GM06990 (cell line): Measurements from ENCODE around the gene DDR1.

Source experiments
- DNase-seq: peaks from one replicate; pipeline ENCODE4 v3.0.0-alpha.2; 2011; ENCODE audit not compliant: insufficient read length; ENCODE audit errors: extremely low read depth
- H3K27me3 ChIP-seq: replicated peaks from 2 replicates; pipeline ENCODE4 v1.6.0; 2011; ENCODE audit warnings: low read length; ENCODE audit not compliant: control insufficient read depth, insufficient read depth
- H3K36me3 ChIP-seq: 2 replicates; pipeline ENCODE4 v1.5.1; 2011; ENCODE audit warnings: low read length; ENCODE audit not compliant: control insufficient read depth, insufficient read depth
- H3K4me3 ChIP-seq: replicated peaks from 2 replicates; pipeline ENCODE4 v1.5.1; 2011; ENCODE audit warnings: low read depth, mild to moderate bottlenecking, control low read depth, low read length
- CTCF ChIP-seq: IDR thresholded peaks from 2 replicates; pipeline ENCODE4 v1.5.1; 2011; ENCODE audit warnings: low read length, control low read depth, mild to moderate bottlenecking, inconsistent platforms; ENCODE audit not compliant: insufficient read depth, poor library complexity, severe bottlenecking

Gene DDR1

DNA sequence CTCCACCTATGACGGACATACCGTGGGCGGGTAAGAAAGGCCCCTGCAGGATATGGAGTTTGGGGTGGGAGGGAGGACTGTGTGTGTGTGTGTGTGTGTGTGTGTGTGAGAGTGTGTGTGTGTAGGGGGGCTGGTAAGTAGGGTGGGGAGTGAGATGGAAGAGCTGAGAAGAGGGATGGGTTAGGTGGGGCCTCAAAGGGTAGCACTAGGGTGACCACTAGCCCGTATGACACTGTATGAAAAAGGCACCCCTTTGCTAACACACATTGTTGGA is 7.1 kb downstream of the DDR1 start:
- no peaks in the 10 kb centered on the region for H3K27me3 ChIP-seq
- peaks cover 15% of the 10 kb centered on the region for H3K36me3 ChIP-seq
- no peak for DNase-seq
- no peak for TF ChIP-seq CTCF
- no peak overlapping the region for H3K4me3 ChIP-seq

DNA sequence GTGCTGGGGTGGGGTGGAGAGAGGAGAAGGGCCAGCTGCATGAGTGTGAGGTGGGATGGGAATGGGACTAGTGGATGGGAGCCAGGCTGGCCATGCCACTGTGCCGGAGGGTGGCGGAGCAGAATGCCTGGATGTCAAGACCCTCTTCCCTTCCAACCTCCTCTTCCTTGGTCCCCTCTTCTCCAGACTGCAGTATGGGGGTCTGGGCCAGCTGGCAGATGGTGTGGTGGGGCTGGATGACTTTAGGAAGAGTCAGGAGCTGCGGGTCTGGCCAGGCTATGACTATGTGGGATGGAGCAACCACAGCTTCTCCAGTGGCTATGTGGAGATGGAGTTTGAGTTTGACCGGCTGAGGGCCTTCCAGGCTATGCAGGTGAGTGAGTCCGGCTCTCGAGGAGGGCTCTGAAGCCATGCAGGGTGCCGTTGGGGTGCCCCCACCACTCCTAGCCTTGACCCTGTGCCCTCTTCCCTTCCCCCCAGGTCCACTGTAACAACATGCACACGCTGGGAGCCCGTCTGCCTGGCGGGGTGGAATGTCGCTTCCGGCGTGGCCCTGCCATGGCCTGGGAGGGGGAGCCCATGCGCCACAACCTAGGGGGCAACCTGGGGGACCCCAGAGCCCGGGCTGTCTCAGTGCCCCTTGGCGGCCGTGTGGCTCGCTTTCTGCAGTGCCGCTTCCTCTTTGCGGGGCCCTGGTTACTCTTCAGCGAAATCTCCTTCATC is 7.7 kb downstream of the DDR1 start:
- Histone ChIP-seq H3K36me3 (peaks cover 15% of the 10 kb centered on the region), H3K4me3 (no peak overlapping the region), H3K27me3 (no peaks in the 10 kb centered on the region)
- no peak for DNase-seq
- no peak for TF ChIP-seq CTCF

DNA sequence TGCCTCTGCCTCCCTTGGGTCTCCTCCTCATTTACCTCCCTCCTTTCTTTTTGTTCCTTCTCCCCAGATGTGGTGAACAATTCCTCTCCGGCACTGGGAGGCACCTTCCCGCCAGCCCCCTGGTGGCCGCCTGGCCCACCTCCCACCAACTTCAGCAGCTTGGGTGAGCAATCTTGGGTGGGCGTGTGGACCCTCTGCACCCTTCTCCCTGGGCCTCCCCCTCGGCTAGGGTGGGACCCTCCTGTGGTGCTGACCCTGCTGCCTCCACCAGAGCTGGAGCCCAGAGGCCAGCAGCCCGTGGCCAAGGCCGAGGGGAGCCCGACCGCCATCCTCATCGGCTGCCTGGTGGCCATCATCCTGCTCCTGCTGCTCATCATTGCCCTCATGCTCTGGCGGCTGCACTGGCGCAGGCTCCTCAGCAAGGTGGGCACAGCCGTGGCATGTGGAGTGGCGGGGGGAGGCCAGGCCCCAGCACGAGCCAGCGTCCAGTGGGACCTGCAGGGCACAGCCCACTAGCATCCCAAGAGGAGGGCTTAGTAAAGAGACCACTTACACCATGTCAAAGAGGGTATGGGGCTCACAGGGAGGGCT is 8.8 kb downstream of the DDR1 start:
- H3K36me3 ChIP-seq = peaks cover 17% of the 10 kb centered on the region
- DNase-seq = no peak

DNA sequence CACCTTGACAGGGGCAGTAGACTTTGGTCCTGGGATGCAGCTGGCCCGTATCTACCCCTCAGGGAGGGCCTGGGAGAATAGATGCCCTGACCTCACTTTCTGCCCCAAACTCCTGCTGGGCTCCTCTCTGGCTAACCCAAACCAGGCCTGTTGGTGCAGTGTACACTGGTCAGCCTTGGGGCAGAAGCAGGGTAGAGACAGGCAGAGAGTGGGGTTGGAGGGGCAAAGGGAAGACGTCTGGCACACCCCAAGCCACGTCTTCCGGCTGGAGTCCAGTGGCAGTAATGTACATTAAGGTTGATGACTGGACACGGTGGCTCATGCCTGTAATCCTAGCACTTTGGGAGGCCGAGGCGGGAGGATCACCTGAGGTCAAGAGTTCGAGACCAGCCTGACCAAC is 9.3 kb downstream of the DDR1 start:
- no peak overlapping the region for H3K4me3 ChIP-seq
- H3K36me3 ChIP-seq = peaks cover 17% of the 10 kb centered on the region
- H3K27me3 ChIP-seq = no peaks in the 10 kb centered on the region
- no peak for DNase-seq
- no peak for TF ChIP-seq CTCF

More for the DNA sequence above, 8.8 kb downstream of the DDR1 start:
- no peak for TF ChIP-seq CTCF
- Histone ChIP-seq H3K4me3 (no peak overlapping the region), H3K27me3 (no peaks in the 10 kb centered on the region)

- H3K27me3 ChIP-seq = no peaks in the 10 kb centered on the region
- H3K36me3 ChIP-seq = peaks cover 22% of the 10 kb centered on the region
- no peak for TF ChIP-seq CTCF
- no peak overlapping the region for H3K4me3 ChIP-seq
- no peak for DNase-seq
Observed at GRCh38 chr6:30894381-30894780, 10.1 kb downstream of the DDR1 start.
